ENCODE results near the gene CEMIP. TPM values are rescaled to one million over a fixed set of nuclear protein-coding genes. Genes with fewer than 3 reads are reported as not detected.
A peak's percentile ranks its signal among the peaks of the same experiment; 100 is the strongest.

Gene CEMIP
- total and polyA plus RNA-seq, 2 of the 13 experiments (the other 11 are each of a cell fraction or from before 2014, with no cell fraction given), result 4.3 to 28.5 TPM

- TF ChIP-seq USF2 (IDR thresholded peaks at IDR 0.05; ENCODE audit: low read depth, low read length) (no peak), USF2 (CRISPR knock-in tag; IDR thresholded peaks at IDR 0.05; ENCODE audit: borderline replicate concordance) (no peak), ZBTB26 (CRISPR knock-in tag; IDR thresholded peaks at IDR 0.05; ENCODE audit: borderline replicate concordance) (no peak), ZNF318 (CRISPR knock-in tag; IDR thresholded peaks at IDR 0.05) (peak; percentile 60; the same call in 1 of the 2 replicates), ZNF329 (CRISPR knock-in tag; IDR thresholded peaks at IDR 0.05; ENCODE audit: low read depth) (no peak), KLF6 (CRISPR knock-in tag; IDR thresholded peaks at IDR 0.05) (no peak), ZNF709 (CRISPR knock-in tag; IDR thresholded peaks at IDR 0.05) (no peak), EEA1 (CRISPR knock-in tag; IDR thresholded peaks at IDR 0.05; ENCODE audit: borderline replicate concordance) (no peak), ZBTB21 (CRISPR knock-in tag; IDR thresholded peaks at IDR 0.05) (no peak), TEAD2 (CRISPR knock-in tag; IDR thresholded peaks at IDR 0.05) (no peak), ZFP82 (CRISPR knock-in tag; IDR thresholded peaks at IDR 0.05; ENCODE audit: borderline replicate concordance) (no peak), KLF16 (CRISPR knock-in tag; IDR thresholded peaks at IDR 0.05) (peak in 1 of 2 experiments; percentile 58; a peak in 1 of 4 replicates), HNRNPUL1 (IDR thresholded peaks at IDR 0.05; ENCODE audit: low read depth, low read length) (no peak), SAP130 (CRISPR knock-in tag; IDR thresholded peaks at IDR 0.05; ENCODE audit: low read depth) (peak; percentile 79), ZSCAN22 (CRISPR knock-in tag; IDR thresholded peaks at IDR 0.05) (0 out of 2 replicates have a peak, but pooled peaks have one; percentile 51)
These were observed 25.9 kb downstream of the CEMIP start (continued) for GRCh38 chr15:80804970-80805495.
